Superior temporal gyrus (tissue), 1 donor: ENCODE data around the gene TP63.
"Not testable (repeated sequence)": the region's sequence is repeated elsewhere in the genome, so short reads cannot be mapped to it uniquely, and the experiment has no call there.

Source experiments
- DNase-seq: peaks from one replicate; pipeline ENCODE4 v3.0.0-alpha.2; 2016; ENCODE audit errors: extremely low spot score

TP63 gene

DNA sequence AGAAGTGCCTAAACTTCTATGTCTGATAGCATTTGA, at the start of gene TP63:
Gene TP63, plus strand, starts transcription at position 17 of the 36 bp plus-strand sequence. CDS start 127 bp downstream, outside the sequence.
- no peak for DNase-seq

DNA sequence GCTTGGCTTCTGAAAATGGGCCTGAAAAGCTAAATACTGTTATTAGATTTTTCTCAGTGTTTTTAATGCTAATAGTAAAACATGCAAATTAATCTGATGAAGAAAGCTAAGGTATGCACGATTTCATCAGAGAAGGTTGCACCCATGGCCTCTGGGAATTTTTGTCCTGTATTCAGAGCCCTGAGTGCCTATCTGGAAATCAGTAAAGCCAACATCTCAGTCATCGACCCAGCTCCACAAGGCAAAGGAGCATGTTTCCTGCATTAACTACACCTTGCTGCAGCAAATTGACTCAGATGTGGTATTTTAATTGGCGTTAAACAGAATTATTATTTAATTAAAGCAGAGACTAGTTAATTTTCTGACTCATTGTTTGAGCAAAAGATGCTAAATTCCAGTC, 49.0 kb upstream of the TP63 start:
- DNase-seq: no peak

DNA sequence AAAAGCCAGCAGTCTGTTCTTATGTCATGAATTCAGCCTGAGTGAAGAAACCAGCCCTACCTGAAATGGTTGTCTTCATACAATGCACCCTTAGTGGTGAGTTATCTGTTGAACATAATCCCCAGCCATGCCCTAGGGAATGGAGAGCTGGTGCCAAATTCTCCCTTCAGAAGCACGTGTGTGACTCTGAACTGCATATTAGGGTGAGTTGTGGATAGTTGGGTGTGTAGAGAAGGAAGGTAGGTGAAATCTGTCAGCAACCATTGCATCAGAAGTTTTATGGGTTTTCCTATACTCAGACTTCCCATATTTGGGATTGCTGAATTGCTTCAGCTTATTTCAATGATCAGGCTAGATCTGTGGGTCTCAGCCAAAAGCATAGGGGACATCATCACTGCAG, 46.5 kb upstream of the TP63 start:
- no peak for DNase-seq

DNA sequence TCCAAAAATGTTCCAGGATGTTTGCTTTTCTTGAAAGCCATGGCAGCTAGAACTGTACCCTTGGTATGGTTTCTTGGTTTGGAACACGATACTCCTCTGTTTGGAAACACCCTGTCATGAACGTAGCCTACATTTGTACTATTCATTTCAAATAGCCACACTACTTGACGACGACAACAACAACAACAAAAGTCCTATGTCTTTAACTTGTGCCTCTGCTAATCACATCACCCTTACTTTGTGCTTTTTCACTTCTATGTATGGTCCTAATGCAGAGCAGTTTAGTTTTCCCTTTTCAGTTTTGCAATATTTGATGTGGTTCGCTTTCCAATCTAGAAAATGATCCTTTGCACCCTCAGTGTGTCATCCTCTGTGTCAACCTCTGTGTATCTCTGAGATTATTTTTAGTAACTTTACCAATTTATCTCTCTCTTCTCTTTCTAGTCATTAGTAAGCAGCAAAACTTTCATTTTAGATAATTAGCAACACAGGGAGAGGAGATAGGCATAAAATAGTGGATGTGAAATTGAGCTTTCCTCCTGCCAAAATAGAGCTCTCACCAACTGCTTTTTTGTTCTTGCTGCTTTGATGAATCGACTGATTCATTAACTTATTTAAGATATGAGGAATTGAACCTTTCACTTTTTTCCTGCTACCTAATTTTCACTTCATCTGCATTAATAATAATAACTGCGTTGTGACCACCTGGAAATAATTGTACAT, 44.1 kb upstream of the TP63 start:
- no peak for DNase-seq

DNA sequence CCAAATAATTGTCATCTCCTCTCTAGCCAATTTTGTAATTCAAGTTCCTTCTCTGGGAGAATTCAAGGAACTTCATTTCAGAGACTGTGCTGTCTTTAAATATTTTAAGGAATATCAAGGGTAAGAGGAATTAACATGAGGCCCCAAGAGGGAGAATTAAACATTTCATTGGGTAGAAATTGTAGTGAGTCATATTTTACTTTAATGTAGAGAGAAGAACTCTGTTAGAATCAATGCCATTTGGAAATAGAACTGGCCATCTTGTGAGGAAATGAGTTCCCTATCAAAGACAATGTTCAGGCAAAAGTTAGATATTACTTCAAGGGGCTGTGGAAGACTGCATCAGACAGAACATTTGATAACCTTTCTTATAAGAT, 43.5 kb upstream of the TP63 start:
- DNase-seq: no peak

DNA sequence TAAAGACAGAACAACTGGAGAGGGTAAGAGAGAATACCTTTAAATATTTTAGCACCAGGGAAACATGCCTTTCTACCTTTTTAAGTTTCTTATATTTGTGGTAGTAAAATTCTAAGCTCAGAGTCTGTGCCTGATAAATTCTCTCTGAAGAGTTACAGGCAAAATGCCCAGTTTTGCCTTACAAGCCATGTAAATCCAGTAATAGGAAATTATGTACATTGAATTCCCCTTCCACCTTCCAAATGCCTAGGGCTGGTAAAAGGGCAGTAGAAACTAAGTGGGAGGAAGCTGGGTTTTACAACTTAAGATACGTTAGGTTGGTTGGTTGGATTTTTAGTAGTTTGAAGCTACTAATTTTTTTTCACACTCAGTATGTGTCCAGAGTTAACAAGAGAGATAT, 43.1 kb upstream of the TP63 start:
- no peak for DNase-seq

DNA sequence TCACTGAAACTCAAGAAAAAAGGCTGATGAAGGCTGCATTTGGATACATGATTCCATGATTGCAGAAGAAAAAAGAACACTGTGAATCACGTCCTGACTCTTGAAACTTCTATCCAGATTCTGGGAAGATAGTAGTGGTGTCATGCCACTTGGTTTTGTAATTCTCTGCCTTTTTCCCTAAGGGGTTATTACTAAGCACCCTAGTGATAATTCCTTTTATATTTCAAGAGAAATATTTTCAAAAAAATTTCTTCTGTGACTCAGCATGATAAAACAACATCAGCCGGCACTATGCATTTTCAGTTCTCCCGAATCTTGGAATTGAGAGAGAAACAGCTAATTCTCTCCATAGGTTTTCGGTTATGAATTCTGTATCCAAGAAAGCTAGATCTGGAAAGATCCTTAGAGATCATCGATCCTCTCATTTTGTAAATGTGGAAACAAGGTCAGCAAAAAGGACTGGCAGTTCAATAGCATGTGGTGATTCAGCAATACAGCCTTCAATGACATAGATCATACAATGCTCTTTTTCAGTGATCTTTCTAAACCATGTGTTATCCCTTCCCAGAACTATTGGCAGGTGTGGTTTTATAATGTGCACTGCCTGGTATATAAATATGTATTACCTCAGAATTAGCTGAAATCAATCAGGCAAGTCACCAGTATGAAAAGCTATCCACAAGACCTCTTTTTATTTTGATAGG, 42.6 kb upstream of the TP63 start:
- DNase-seq: no peak

DNA sequence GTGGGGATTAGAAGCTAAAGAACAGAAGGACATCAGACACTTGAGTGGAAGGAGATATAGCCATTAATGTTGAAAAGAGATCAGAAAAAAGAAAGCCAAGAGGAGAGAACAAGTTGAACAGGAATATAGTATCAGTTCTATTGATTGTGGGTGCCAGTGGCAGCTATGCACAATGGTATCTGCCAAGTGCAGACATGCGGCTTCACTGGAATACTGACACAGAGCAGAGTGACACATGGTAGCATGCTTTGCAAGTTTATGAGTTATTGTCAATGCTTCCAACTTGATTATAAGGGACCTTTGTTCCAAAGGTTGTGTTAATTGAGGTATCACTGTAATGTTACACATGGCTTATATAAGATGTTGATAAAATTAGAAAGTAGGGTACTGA, 42.0 kb upstream of the TP63 start:
- no peak for DNase-seq

DNA sequence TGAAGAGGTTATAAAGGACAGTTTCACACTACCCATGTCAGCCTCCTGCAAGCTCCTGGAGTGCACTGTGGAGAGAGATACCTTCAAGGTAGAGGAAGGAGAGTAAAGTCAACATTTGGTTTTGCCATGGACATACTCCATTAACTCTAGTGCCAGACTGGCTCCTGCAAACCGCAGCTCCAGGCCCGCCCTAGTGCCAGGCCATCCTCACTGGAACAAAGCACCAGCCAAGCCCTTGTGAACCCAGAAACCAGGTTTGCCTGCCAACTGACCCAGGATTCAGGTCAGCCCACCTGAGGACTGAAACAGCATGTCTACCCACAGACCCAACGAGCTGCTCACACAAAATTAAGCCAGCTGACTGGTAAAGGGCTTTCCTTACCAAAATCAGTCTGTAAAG, 41.0 kb upstream of the TP63 start:
- DNase-seq: no peak

DNA sequence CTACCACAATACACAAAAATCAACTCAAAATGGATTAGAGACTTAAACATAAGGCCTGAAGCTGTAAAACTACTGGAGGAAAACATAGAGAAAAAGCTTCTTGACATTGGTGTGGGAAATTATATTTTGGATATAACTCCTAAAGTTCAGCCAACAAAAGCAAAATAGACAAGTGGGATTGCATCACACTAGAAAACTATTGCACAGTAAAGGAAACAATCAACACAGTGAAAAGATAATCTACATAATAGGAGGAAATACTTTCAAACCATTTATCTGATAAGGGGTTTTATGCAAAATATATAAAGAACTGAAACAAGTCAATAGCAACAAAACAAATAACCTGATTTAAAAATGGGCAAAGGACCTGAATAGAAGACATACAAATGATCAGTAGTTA, 37.6 kb upstream of the TP63 start:
- DNase-seq: no peak

DNA sequence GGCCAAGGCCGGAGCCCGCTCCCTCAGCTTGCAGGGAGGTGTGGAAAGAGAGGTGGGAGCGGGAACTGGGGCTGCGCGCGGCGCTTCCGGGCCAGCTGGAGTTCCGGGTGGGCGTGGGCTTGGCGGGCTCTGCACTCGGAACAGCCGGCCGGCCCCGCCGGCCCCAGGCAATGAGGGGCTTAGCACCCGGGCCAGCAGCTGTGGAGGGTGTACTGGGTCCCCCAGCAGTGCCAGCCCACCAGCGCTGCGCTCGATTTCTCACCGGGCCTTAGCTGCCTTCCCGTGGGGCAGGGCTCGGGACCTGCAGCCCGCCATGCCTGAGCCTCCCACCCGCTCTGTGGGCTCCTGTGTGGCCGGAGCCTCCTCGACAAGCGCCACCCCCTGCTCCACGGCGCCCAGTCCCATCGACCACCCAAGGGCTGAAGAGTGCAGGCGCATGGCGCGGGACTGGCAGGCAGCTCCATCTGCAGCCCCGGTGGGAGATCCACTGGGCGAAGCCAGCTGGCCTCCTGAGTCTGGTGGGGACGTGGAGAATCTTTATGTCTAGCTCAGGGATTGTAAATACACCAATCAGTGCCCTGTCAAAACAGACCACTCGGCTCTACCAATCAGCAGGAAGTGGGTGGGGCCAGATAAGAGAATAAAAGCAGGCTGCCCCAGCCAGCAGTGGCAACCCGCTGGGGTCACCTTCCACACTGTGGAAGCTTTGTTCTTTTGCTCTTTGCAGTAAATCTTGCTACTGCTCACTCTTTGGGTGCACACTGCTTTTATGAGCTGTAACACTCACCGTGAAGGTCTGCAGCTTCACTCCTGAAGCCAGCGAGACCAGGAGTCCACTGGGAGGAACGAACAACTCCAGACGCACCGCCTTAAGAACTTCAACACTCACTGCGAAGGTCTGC, 34.9 kb upstream of the TP63 start:
- DNase-seq: not testable (repeated sequence)

DNA sequence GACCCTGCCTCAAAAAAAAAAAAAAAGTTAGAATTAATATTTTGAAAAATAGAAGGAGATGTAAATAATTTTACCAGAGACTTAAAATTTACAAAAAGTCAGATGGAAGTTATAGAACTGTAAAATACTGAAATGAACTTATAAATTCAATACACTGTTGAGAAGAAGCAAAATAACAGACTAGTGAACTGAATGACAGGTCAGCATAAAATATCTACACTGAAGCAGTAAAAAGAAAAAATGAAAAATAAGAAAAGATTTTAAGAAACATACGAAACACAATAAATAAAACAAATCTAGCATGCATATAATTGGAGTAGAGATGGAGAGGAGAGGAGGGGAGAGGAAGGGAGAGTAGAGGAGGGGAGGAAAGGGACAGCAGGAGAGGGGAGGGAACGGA, 33.3 kb upstream of the TP63 start:
- DNase-seq: no peak

DNA sequence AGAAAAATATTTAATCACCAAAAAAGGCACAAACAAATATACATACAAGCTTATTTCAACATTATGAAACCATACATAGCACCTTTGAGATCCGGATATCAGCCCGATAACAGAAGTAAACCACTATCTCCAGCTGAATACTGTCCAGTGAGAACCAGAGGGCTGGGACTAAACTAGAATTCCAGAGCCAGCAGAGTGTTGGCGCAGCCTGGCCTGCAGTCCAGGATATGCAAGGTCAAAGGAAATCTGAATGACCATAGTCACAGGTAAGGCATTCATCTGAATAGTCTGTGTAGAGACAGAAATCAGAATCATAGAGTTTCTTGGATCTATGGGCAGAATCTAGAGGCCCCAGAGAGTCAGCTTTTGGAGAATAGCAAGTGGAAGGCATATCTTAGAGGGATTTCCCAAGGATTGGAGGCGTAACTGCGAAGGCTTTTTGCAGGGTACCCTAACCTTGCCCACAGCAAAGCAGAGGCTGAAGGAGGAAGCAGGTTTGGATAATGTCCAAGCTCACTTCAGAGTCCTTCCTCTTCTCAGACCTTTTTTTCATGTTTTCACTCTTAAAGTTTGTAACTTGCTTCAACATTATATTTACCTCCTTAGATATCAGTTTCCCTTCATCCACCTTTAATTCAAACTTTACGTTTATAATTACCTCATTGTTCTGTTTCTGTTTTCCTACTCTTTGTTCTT, 32.5 kb upstream of the TP63 start:
- no peak for DNase-seq

DNA sequence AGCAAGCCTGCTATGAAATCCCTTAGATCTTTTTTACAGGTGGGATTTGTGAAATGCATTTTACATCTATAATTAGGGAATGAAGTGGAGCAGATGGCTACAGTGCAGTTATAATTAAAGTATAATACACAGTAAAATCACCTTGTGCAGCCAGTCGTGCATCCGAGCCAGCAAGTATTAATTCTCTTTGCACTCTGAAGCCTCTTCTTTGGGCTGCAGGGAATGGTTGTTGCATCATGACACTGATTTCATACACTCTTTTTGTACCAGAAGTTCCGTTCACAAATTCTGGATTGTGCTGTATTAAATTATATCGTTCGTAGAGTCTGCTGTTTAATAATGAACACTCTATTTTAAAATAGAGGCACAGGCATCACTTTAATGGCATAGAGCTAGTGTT, 28.7 kb upstream of the TP63 start:
- DNase-seq: no peak

DNA sequence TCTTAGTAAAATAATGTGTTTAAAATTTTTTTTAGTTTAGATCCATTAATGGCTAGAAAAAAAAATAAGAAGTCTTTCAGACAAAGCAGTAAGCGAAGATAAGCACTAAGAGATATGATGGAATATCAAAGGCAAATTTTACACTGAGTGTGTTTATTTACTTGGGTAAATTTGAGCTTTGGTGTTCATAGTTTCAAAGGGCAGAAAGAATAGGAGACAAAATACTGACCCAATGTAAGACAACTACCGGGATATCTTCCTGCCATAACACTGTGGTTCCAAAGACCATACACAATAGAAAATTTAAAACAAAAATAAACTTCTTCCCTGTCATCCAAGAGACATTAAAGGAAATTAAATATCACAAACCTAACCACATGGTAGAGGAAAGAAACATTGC, 25.5 kb upstream of the TP63 start:
- DNase-seq: no peak

DNA sequence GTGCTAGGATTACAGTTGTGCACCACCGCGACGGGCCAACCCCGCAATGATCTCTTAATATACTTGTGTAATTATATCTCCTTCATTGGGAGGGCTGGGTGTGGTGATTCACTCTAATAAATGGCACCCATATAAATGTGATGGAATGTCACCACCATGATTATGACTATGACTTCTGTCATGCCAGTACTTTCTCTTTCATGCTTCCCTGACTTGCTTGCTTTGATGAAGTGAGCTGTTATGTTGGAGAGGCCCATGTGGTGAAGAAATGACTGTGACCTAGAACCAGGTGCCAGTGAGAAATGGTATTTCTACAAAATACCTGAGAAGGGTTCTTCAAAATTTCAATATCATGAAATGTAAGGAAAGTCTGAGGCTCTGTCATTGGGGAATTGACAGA, 24.4 kb upstream of the TP63 start:
- no peak for DNase-seq

DNA sequence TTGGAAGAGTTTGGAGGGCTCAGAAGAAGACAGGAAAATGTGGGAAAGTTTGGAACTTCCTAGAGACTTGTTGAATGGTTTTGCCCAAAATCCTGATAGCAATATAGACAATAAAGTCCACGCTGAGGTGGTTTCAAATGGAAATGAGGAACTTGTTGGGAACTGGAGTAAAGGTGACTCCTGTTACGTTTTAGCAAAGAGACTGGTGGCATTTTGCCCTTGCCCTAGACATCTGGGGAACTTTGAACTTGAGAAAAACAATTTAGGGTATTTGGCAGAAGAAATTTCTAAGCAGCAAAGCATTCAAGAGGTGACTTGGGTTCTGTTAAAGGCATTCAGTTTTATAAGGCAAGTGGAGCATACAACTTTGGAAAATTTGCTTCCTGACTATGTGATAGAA, 18.5 kb upstream of the TP63 start:
- DNase-seq: not testable (repeated sequence)

DNA sequence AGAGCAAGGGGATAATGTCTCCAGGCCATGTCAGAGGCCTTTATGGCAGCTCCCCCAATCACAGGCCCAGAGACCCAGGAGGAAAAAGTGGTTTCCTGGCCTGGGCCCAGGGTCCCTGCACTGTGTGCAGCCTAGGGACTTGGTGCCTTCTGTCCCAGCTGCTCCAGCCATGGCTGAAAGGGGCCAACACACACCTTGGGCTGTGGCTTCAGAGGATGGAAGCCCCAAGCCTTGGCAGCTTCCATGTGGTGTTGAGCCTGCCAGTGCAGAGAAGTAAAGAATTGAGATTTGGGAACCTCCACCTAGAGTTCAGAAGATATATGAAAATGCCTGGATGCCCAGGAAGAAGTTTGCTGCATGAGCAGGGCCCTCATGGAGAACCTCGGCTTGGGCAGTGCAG, 18.1 kb upstream of the TP63 start:
- DNase-seq: no peak

DNA sequence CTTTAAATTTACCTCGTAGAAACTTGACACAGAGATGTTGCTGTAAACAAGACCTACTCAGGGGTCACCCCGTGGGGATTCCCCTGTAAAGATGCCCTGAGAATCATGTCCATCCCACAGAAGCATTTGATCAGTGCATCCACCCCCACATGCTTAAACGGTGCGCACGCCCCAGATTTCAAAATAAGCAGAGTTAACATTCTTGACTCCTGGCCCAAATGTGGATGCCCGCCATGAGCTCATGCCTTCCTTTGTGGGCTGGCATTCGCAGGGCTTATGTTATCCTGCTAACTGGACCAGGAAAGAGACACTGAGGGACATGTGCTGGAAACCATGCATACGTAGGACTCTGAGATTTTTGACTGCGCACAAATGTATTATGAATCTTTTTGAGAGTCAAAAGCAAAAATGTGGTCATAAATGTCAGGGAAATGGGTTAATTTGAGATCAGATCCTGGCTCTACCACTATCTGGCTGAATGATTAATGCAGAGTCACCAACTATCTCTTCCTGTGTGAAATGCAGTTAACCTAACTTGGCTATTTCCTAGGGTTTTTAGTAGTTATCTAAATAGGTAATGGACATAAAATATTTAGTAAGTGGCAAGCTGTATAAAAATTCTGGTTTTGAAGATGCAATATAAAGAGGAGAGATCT, 9.1 kb upstream of the TP63 start:
- DNase-seq: no peak

DNA sequence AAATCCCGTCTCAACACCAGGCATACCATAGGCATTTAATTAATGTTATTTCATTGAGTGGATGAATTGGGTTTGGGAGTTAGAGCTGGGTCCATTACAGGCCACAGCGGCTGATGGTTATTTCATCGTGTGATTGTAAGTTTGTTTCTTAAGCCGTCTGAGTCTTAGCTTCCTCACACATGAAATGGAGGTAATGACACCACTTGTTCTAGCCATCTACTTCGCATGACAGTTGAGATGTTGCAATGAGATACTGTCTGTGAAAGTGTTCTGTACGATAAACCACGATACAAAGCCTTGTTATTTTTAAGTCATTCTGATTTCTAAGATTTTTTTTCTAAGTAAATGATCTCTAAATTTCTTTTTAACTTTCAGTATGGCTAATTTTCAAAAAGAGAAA, 8.6 kb upstream of the TP63 start:
- DNase-seq: no peak

DNA sequence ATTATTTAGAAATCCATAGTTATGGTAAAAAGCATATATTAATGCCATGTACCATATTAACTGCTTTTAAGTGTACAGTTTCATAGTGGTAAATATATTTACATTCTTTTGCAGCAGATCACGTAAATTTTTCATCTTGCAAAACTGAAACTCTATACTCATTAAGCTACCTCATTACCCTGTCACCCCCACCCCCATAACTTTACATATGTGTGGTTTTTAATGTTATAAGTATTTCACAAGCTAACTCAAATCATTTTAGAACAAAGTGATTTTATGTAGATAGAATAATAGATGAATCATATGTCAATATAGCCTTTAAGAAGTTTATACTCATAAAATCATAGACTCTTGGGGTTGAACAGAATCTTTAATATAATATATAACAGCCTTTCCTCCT, 7.1 kb upstream of the TP63 start:
- no peak for DNase-seq

DNA sequence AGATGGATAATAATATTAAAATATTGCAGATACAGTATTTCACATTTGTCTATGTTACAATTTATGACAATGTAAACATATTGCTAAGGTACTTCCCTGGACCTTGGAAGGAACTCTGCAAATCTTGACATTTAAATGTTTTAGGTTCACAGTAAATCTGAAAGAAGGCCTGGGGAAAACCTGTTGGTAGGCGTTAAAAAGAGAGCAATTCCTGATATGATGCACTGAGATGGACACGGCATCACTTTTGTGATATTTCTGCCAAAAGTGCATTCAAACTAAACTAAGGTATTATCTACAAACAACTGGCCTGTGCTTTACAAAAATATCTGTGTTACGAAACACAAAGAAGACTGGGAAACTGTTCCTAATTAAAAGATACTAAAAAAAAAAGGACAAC, 6.1 kb upstream of the TP63 start:
- DNase-seq: no peak
